Thymus (tissue), 11 donors: ENCODE measurements around the gene LILRA6. TPM values are rescaled to one million over a fixed set of nuclear protein-coding genes. Genes with fewer than 3 reads are reported as not detected.
"Not testable (repeated sequence)": the region's sequence is repeated elsewhere in the genome, so short reads cannot be mapped to it uniquely, and the experiment has no call there.

Experiments
- DNase-seq, 9 donors: peaks; one replicate each; pipeline ENCODE4 v3.0.0-alpha.2; 2013; ENCODE audit warnings: low spot score in 9 of 9, low read depth in 6 of 9, missing footprints in 1 of 9
- H3K27ac ChIP-seq, 2 donors: one replicate each; pipeline ENCODE4 v1.5.1; 2013; ENCODE audit warnings: control low read depth in 1 of 2, low read depth in 1 of 2, low read length in 1 of 2, mild to moderate bottlenecking in 1 of 2, moderate library complexity in 1 of 2
- H3K27me3 ChIP-seq, 2 donors: one replicate each; pipeline ENCODE4 v1.5.1; 2013; ENCODE audit warnings: low read length in 1 of 2; ENCODE audit not compliant: control insufficient read depth in 2 of 2, insufficient read depth in 1 of 2
- H3K36me3 ChIP-seq, 2 donors: one replicate each; pipeline ENCODE4 v1.5.1; 2013; ENCODE audit warnings: low read length in 1 of 2, mild to moderate bottlenecking in 1 of 2, moderate library complexity in 1 of 2; ENCODE audit not compliant: control insufficient read depth in 2 of 2, insufficient read depth in 2 of 2
- H3K4me1 ChIP-seq, 2 donors: one replicate each; pipeline ENCODE4 v1.5.1; 2013; ENCODE audit warnings: low read length in 2 of 2; ENCODE audit not compliant: control insufficient read depth in 2 of 2, insufficient read depth in 2 of 2
- H3K4me3 ChIP-seq, 2 donors: one replicate each; pipeline ENCODE4 v1.5.1; 2013; ENCODE audit warnings: low read length in 2 of 2, control low read depth in 1 of 2, mild to moderate bottlenecking in 1 of 2
- H3K9me3 ChIP-seq, 2 donors: one replicate each; pipeline ENCODE4 v1.5.1; 2013; ENCODE audit warnings: low read length in 1 of 2, mild to moderate bottlenecking in 1 of 2; ENCODE audit not compliant: control insufficient read depth in 2 of 2, insufficient read depth in 1 of 2
- WGBS: extraction: QIAGEN DNeasy Blood & Tissue Kit; methylation state at CpG from one replicate; pipeline ENCODE4 v1.1.7; 2013; 5-methylcytosine and 5-hydroxymethylcytosine counted together
- polyA plus RNA-seq: library from polyadenylated mRNA; stranded (reverse); fragments of 200-250 nt; gene quantifications from one replicate; pipeline ENCODE4 v1.2.3, GENCODE V29; 2013
- total RNA-seq: library from RNA; stranded (reverse); fragments of 120-200 nt; gene quantifications from one replicate; pipeline ENCODE4 v1.2.4, GENCODE V29; 2013
- donor health status: healthy.

The LILRA6 gene
- total and polyA plus RNA-seq, 2 donors: 0.61 to 3.9 TPM

- H3K9me3 ChIP-seq, DNase-seq, H3K4me3 ChIP-seq, H3K27ac ChIP-seq, H3K27me3 ChIP-seq, H3K36me3 ChIP-seq, H3K4me1 ChIP-seq: not testable (repeated sequence)
- WGBS: 50% methylated on average over 5 of the region's 5 CpGs
Observed at GRCh38 chr19:54272181-54272580, 29.6 kb upstream of the LILRA6 start.

DNA sequence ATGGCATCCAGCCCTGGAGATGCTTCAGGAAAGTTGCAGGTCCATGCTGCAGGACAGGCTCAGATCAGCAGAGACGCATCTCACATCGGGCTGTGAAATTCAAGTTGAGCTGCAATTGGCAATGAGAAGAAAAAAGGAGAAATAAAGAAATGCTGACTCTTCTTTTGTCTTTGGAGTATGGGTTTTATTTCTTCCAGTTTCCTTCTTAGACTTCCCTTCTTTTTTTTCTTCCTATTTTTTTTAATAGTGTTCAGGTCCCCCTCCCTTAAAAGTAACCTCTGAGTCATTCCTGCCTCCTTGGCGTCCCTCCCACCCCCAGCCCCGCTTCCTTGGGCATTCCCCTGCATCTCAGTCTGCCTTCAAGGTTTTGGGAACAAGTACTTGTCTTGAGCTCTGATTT lies 29.0 kb upstream of the LILRA6 start:
- H3K9me3 ChIP-seq, H3K4me1 ChIP-seq, H3K4me3 ChIP-seq, H3K36me3 ChIP-seq, H3K27me3 ChIP-seq, H3K27ac ChIP-seq, DNase-seq: not testable (repeated sequence)
- WGBS: 71% methylated on average over 4 of the region's 4 CpGs

DNA sequence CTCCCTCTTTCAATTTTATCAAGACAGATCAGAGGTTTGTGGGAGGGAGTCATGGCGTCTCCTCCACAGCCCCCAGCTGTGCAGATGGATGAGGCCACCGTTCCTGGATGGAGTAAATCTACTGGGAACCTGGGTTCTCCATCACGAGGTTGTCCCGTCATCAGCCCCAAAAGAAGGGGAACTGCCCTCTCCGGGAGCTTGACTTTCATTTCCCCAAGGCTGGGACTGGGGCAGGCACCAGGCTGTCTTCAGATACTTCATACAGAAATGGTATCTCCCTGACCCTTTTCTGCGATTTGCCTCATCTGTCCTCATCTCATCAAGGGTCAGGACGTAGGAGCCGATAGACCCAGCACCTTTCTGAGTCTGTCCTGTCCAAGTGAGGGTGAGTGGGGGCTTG lies 28.5 kb upstream of the LILRA6 start:
- no peaks in the 10 kb centered on the region for H3K4me1 ChIP-seq
- H3K27me3 ChIP-seq: peaks cover 0 to 3% of the 10 kb centered on the region in 2 donors
- 89% methylated on average over 8 of the region's 8 CpGs for WGBS
- DNase-seq: no peak
- H3K36me3 ChIP-seq: no peaks in the 10 kb centered on the region
- H3K27ac ChIP-seq: no peak overlapping the region
- H3K4me3 ChIP-seq: no peak overlapping the region
- H3K9me3 ChIP-seq: no peaks in the 10 kb centered on the region

DNA sequence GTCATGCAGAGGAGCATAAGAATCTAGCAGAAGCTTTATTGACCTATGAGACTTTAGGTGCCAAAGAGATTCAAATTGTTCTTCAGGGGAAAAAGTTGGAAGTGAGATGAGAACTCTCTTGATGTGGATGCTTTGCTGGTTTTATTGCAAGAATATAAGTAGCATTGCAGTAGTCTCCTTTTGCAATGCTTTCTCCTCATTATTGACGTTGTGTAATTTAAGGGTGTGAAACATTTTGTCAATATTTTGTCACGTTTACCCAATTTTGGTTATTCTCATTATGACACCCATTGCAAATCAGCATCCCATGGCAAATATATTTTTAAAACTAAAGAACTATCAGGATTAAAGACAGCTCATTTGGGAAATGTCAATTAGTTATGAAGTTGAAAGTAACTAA lies 26.3 kb upstream of the LILRA6 start:
- no peak for DNase-seq
- WGBS: 90% methylated on average over 2 of the region's 2 CpGs

DNA sequence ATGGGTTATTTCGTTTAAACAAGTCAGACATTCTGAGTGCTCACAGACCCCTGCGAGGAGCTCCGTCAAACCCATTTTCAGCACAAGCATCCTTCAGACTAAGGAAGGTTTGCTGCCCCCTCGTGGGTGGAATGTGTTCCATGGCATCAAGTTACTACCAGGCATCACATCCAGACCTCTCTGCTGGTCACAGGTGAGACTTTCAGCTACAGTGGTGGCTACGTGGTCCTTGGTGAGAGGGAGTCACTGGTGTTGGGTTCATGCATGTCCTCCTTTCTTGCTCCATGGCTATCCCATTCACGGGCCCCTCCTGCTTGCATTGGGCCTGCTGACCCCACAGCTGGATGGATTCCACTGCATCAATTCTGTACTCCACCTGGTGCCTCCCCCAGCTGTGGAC lies 23.5 kb upstream of the LILRA6 start:
- no peaks in the 10 kb centered on the region for H3K9me3 ChIP-seq
- WGBS: 16% methylated on average over 6 of the region's 6 CpGs
- peak in 7 of 9 donors; percentile 35 to 71 (median 48) for DNase-seq
- peaks cover 0 to 4% of the 10 kb centered on the region in 2 donors for H3K27me3 ChIP-seq
- no peaks in the 10 kb centered on the region for H3K36me3 ChIP-seq
- no peak overlapping the region for H3K4me3 ChIP-seq
- H3K4me1 ChIP-seq: no peaks in the 10 kb centered on the region
- no peak overlapping the region for H3K27ac ChIP-seq

More for the DNA sequence above, 26.3 kb upstream of the LILRA6 start:
- Histone ChIP-seq H3K27ac (no peak overlapping the region), H3K4me1 (no peaks in the 10 kb centered on the region), H3K27me3 (peaks cover 0 to 2% of the 10 kb centered on the region in 2 donors), H3K4me3 (no peak overlapping the region), H3K36me3 (no peaks in the 10 kb centered on the region), H3K9me3 (no peaks in the 10 kb centered on the region)

- Histone ChIP-seq H3K4me3 (no peak overlapping the region), H3K27me3 (peaks cover 0 to 6% of the 10 kb centered on the region in 2 donors), H3K9me3 (no peaks in the 10 kb centered on the region), H3K27ac (no peak overlapping the region), H3K4me1 (no peaks in the 10 kb centered on the region), H3K36me3 (no peaks in the 10 kb centered on the region)
- no peak for DNase-seq
- WGBS: 89% methylated on average over 2 of the region's 2 CpGs
Observed at GRCh38 chr19:54262470-54262869, 19.9 kb upstream of the LILRA6 start.

DNA sequence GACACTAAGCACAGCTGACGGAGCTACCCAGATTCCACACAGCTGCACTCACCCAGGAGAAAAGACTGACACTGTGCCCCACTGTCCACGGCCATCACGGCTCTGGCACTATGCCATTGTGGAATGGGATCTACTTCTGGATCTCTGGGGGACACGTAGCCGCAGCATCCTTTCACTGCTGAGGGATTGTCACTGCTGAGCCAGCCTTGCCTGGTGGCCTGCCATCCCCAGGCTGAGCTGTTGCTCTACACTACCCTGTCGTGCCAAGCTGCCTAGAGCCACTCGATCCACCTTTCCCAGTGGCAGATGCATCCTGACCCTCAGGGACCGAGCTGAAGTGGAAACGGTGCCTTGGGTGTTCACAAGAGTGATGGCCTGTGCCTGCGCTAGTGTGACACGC lies 19.5 kb upstream of the LILRA6 start:
- Histone ChIP-seq H3K27ac (no peak overlapping the region), H3K4me3 (no peak overlapping the region), H3K36me3 (no peaks in the 10 kb centered on the region), H3K9me3 (no peaks in the 10 kb centered on the region), H3K4me1 (no peaks in the 10 kb centered on the region), H3K27me3 (peaks cover 0 to 7% of the 10 kb centered on the region in 2 donors)
- DNase-seq: no peak
- WGBS: 92% methylated on average over 11 of the region's 11 CpGs

- no peaks in the 10 kb centered on the region for H3K36me3 ChIP-seq
- no peaks in the 10 kb centered on the region for H3K9me3 ChIP-seq
- no peak within 1 kb of the TSS for H3K27ac ChIP-seq
- 82% methylated on average over 9 of the region's 9 CpGs for WGBS
- DNase-seq: no peak
- H3K4me3 ChIP-seq: no peak within 1 kb of the TSS
- no peaks in the 10 kb centered on the region for H3K4me1 ChIP-seq
- H3K27me3 ChIP-seq: peaks cover 0 to 8% of the 10 kb centered on the region in 2 donors
Observed at GRCh38 chr19:54257116-54257480, 14.5 kb upstream of the LILRA6 start, which contains the start of gene LILRB5. Gene LILRB5 (minus strand): TSS chr19:54257273. CDS start chr19:54257193, 80 bp downstream.

GRCh38 chr19:54256250-54257115 lies 13.9 kb upstream of the LILRA6 start:
- Histone ChIP-seq H3K4me3 (no peak overlapping the region), H3K27ac (no peak overlapping the region)
- WGBS: 90% methylated on average over 19 of the region's 19 CpGs

More at GRCh38 chr19:54256250-54257115, 13.9 kb upstream of the LILRA6 start:
- H3K27me3 ChIP-seq: peaks cover 0 to 8% of the 10 kb centered on the region in 2 donors
- H3K36me3 ChIP-seq: no peaks in the 10 kb centered on the region
- no peak for DNase-seq
- no peaks in the 10 kb centered on the region for H3K4me1 ChIP-seq
- no peaks in the 10 kb centered on the region for H3K9me3 ChIP-seq
